CD1c-positive myeloid dendritic cell (primary cell): ENCODE results near the gene KARS1.
A peak's percentile ranks its signal among the peaks of the same experiment; 100 is the strongest.

Experiments used
- DNase-seq: peaks from one replicate; pipeline ENCODE4 v3.0.0-alpha.2; 2016; ENCODE audit errors: extremely low spot score

KARS1 gene

GRCh38 chr16:75584108-75584507 is 63.4 kb downstream of the KARS1 start:
- peak; percentile 15 for DNase-seq

GRCh38 chr16:75579281-75579834 is 68.1 kb downstream of the KARS1 start:
- DNase-seq = no peak

GRCh38 chr16:75578725-75579124 is 68.7 kb downstream of the KARS1 start:
- no peak for DNase-seq

GRCh38 chr16:75578212-75578611 is 69.3 kb downstream of the KARS1 start:
- no peak for DNase-seq
